HG02885 (cell line): ENCODE results near the gene HIP1.
"Not testable (repeated sequence)": the region's sequence is repeated elsewhere in the genome, so short reads cannot be mapped to it uniquely, and the experiment has no call there.

Experiments
- ATAC-seq: cut with Tn5 transposase; IDR thresholded peaks from one replicate; pipeline ENCODE4 v1.9.1; 2021; ENCODE audit warnings: mild to moderate bottlenecking; ENCODE audit not compliant: unreplicated experiment, poor library complexity

The HIP1 gene

GRCh38 chr7:75546237-75547015 is 192.3 kb downstream of the HIP1 start:
- no peak for ATAC-seq

DNA sequence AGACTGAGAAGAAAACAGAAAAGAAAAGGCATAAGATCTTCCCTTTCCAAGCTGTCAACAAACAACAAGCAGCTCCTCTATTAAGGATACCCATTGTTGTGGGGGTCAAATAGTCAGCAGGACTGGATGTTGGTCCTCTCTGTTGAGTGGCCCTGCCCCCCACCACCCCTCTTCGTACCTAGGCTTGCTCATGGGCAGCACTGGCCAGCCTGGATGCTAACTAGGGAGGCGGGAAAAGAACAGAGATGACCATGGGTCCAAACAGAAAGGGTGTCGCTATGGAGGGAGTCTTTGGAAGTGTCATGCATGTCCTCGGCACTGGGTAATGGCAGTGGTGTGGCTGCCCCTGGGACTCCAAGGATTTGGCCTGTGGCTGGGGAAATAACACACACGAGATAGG is 201.0 kb downstream of the HIP1 start:
- ATAC-seq: no peak

DNA sequence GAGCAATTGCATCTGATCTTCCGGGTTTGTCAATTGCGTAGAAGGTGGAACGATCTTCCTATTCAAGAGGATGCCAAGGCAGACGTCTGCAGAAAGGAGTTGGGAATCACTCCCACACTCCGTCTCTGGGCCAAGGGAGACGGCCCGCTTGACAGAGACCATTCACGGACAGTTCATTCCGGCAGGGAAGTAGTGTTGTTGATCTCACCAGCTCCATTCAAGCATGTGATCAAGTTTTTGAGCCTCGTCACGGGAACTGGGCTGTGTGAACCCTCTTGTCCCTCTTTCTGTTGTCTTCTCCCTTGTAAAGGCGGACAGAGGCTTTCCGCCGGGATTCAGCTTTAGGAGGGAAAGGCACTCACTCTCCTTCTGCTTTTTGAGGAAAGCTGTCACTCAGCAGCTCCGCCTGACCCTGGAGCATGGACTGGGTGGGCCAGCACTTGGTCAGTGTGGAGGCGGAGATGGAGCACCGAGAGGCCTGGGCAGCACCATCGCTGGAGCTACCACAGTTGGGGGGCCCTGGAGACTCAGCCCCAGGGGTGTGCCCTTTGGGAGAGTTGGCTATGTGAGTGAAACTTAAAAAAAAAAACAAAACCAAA is 201.7 kb downstream of the HIP1 start:
- no peak for ATAC-seq

- no peak for ATAC-seq
These were observed 202.2 kb downstream of the HIP1 start for GRCh38 chr7:75536491-75536890.

- ATAC-seq: peak; percentile 76
These were observed 203.9 kb downstream of the HIP1 start for GRCh38 chr7:75534727-75535307.

DNA sequence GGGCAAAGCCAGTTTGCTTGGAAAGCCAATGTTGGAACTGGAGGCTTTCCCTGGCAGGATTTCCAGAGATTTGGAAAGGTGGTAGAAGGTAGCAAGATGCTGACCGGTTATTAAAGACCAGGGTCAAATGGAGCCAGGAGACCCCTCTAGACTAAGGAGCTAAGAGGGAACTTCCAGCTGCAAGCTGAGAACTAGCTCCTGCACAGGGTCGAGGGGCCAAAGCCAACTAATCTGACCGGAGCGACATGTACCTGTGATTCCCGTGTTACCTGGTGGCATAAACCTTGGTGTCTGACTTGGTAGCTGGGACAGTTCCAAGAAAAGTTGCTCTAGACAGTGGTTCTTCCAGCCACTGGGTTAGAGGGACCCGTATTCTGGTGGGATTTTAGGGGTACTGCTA is 204.8 kb downstream of the HIP1 start:
- no peak for ATAC-seq

GRCh38 chr7:75532639-75533038 is 206.1 kb downstream of the HIP1 start:
- ATAC-seq: no peak

DNA sequence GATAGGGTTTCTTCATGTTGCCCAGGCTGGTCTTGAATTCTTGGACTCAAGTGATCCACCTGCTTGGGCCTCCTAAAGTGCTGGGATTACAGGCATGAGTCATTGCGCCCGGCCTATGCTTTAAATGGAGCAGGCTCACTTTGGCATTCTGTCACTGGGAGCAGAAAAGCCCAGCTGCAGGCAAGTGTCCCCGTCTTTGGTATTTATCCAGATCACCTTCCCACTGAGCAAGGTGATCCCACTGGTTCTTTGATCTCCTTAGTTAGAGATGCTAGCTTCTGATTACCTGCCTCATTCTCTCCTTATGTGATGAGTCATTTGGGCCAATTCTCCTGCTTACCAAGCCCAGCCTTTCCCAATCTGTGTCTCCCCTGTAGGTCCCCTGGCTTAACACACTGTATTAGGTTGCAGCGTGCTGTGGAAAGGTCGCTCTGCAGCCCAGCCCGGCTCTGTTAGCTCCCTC is 207.4 kb downstream of the HIP1 start:
- no peak for ATAC-seq

DNA sequence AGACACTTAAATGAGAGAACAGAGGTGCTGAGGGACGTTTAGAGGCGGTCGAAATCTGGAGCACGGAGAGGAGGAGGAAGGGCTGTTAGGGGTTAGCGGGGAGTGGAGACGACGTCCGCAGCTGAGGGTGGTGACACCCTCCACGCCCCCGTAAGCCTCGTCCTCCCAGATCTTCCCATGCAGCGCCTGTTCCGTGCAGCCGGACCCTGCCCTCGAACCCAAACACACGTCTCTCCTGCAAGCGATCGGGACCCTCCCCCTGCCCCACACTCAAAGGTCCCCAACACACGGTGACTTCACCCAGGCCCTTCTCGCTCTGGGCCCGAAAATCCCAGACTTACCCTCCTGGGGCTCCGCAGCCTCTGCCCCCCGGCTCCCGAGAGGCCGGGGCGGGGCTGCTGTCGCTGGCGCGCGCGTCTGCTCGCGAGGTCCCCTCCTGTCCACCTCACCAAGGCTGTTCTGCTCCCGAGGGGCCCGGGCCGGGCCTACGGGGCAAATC is 211.5 kb downstream of the HIP1 start:
- not testable (repeated sequence) for ATAC-seq

- ATAC-seq: not testable (repeated sequence)
These were observed 217.0 kb downstream of the HIP1 start for GRCh38 chr7:75521727-75522126.

DNA sequence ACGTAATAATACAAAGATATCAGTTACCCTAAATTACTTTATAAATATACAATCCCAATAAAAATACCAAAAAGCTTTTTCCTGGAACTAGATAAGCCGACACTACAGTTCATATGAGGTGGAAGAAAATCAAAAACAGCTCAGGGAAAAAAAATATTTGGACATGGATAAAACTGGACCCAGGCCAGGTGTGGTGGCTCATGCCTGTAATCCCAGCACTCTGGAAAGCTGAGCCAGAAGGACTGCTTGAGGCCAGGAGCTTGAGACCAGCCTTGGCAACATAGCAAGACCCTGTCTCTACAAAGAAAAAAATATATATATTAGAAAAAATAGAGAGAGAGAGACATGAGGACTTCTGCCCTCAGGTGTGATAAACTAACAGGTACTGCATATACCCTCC is 219.9 kb downstream of the HIP1 start:
- not testable (repeated sequence) for ATAC-seq

GRCh38 chr7:75509033-75509432 is 229.7 kb downstream of the HIP1 start:
- ATAC-seq: not testable (repeated sequence)

DNA sequence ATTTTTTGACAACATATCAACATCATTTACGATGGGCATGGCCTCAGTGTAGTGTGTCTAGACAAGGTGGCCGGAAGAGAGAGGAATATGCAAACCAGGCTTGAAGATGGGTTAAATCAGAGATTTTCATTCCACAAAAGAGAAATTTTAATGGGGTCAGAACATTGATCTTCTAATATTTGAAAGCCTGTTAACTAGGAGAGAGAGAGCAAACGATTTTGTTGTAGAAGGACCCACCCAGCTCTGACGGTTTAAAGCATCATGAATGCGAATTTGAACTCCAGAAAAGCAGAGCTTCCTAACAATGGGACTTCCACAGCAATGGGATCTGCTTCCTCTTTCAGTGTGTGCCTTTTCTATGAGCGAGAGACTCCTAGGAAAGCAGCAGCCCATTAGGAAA is 246.7 kb downstream of the HIP1 start, which contains the start of gene SPDYE5:
Gene SPDYE5 (plus strand): TSS at position 301 of the 400 bp plus-strand sequence. CDS start 1,728 bp downstream, outside the sequence.
- not testable (repeated sequence) for ATAC-seq

DNA sequence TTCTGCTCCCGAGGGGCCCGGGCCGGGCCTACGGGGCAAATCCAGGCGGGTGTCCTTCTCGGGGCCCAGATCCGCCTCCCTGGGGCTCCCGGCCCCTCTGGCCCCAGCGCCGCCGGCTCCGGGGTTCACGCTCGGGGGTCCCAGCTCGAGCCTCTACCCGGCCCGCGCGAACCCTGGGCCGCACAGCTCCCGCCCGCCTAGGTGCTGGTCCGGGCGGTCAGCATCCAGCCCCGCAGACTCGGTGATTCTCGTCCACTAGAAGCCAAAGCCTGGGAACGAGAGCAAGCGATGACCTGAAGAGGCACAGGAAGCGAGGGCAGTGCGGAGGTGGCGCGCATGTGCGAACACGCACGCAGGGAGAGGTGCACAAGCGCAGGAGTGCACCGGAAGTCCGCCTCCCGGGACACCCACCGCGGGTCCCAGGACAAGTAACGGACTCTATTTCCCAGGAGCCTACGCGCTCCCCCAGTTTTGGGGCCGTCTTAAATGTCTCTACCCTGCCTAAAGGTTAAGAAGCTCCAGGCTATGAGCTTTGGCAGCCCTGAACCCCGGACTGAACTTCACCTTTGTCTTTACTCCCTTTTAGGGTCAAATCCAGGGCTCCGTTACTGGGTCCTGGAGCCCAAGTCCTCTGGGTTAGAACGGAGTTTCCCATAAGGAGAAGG is 252.6 kb downstream of the HIP1 start, which contains the start of gene POM121C:
Gene POM121C (minus strand): TSS at position 321 of the 665 bp plus-strand sequence. CDS start 44,803 bp downstream, outside the sequence.
- ATAC-seq: peak; percentile 99

GRCh38 chr7:75485355-75485978 is 253.3 kb downstream of the HIP1 start:
- ATAC-seq: not testable (repeated sequence)
